A172 (cell line): ENCODE results near the gene LGI2. TPM values are rescaled to one million over a fixed set of nuclear protein-coding genes. Genes with fewer than 3 reads are reported as not detected.

Experiments used
- DNase-seq: peaks from one replicate; pipeline ENCODE4 v3.0.0-alpha.2; 2015; ENCODE audit warnings: low spot score
- total RNA-seq: library from RNA; depleted of rRNA; stranded (reverse); fragments of >200 nt; shearing (Covaris generic); gene quantifications from 2 replicates; pipeline ENCODE4 v1.2.3, GENCODE V29; 2014; rRNA removed

The LGI2 gene
- total RNA-seq, 1 experiment from 2014 or later: 0.19 TPM

DNA sequence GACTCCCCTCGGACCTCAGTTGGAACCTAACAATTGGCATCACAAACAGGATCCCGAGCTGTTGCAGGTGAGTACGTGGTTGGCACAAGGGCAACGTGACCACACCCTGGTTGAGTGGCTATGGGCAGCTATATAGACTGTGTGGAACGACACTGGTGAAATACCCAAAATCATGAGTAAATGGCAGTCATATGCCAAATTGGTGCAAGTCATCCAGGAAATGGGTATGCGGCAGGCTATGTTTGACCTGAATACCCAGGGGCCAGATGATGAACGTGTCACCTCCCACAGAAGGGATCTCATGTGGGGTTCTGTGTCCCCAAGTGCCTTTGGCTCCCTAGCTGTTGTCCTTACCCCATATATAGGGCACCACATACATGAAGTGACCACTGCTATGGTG, 64.7 kb downstream of the LGI2 start:
- no peak for DNase-seq

DNA sequence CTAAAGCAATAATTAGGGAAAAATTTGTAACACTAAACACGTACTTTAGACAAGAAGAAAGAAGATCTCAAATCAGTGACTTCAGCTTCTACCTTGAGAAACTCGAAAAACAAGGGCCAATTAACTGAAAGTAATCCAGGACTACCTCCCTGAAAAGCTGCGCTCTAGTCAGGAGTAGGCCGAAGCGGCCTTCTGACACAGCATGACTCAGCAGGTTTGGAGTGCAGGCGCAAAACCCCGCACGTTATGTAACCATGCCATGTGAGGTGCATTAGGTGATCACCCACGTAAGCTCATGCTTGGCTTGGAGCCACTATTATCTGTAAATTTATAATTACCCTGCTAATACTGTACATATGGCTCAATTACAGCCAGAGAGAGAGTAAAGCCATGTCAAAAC, 65.1 kb downstream of the LGI2 start:
- DNase-seq: no peak

DNA sequence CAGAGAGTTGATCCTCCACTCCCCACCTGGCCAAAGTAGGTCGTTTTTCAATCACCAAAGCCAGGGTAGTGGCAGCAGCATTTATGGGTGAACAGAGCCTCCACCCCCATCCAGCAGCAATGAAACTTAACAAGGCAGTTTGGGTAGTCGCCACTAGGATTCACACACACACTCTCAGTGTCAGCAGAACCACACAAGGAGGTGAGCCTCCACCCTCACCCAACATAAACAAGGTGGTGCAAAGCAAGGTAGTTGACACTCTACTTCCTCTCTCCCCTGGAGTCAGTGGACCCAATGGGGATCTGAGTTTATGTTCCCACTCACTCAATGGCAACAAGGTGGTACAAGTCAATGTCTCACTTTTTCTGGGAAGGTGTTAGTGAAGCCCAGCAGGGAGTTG, 67.5 kb downstream of the LGI2 start:
- no peak for DNase-seq

GRCh38 chr4:24957886-24958285, 72.9 kb downstream of the LGI2 start:
- no peak for DNase-seq

GRCh38 chr4:24956763-24957162, 74.0 kb downstream of the LGI2 start:
- no peak for DNase-seq

GRCh38 chr4:24956091-24956490, 74.7 kb downstream of the LGI2 start:
- DNase-seq: no peak

GRCh38 chr4:24952667-24953066, 78.1 kb downstream of the LGI2 start:
- DNase-seq: no peak

DNA sequence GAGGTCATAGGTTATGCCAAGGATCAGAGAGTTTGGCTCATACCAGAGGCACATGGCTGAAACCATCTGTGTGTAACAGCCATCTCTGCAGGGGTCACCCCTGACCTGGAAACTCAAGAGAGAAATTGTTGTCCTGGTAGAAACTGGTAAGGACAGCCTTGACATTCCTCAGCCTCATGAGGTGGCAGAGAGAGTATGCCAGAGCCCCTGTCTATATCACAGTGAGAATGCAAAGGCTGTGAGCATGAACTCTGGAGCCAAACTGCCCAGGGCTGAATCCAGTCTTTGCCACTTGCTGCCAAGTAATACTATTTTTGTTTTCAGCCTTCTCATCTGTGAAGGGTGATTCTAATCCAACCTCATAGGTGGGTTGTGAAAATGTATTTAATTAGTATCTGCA, 80.8 kb downstream of the LGI2 start:
- DNase-seq: no peak

Other genes with a start within 250 kb of the LGI2 start
- 1.9 and 2.7 TPM in 2 replicates for gene SOD3, start 235.4 kb downstream of the LGI2 start, total RNA-seq
- 2.7 and 2.8 TPM in 2 replicates for gene CCDC149, start 117.9 kb downstream of the LGI2 start, total RNA-seq
- gene SEPSECS, start 129.5 kb upstream of the LGI2 start, total RNA-seq: 4.7 and 10.0 TPM in 2 replicates
- gene PI4K2B, start 203.1 kb upstream of the LGI2 start, total RNA-seq: 46.1 and 48.0 TPM in 2 replicates